Measurements from ENCODE around the gene CRISPLD2. TPM values are rescaled to one million over a fixed set of nuclear protein-coding genes. Genes with fewer than 3 reads are reported as not detected.

The CRISPLD2 gene
- total and polyA plus RNA-seq, 10 of the 15 experiments (the other 5 are each of a cell fraction or from before 2014, with no cell fraction given), result 0.03 to 0.30 (median 0.08) TPM; not detected in 5

DNA sequence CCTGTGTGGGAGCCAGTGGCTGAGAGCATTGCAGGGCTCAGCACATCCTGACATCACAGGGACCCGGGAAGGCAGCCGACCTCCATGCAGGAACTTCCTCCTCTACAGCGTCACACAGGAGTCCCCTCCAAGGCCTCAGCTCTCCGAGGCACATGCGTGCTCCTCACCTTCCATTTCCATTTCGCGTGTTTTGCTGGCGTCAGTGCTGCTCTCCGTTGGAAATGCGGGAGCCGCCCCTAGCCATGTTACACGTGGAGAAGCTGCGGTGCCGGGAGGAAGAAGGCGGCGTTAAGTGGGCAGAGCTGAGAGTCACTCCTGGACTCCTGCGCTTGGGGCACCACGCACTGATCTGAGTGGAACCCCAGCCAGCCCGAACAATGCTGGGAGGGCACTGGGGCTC, 25.2 kb upstream of the CRISPLD2 start:
- RAD21 ChIA-PET (ENCODE audit: unreplicated experiment), result no interaction called here
- Histone ChIP-seq H3K4me2 (ENCODE audit: control insufficient read depth, insufficient read depth) (no peak overlapping the region), H4K20me1 (ENCODE audit: control insufficient read depth, insufficient read depth) (no peaks in the 10 kb centered on the region), H3K4me1 (ENCODE audit: control insufficient read depth, insufficient read depth, low read length) (no peaks in the 10 kb centered on the region), H3K36me3 (ENCODE audit: control insufficient read depth in 2 of 2, insufficient read depth in 2 of 2, low read length in 1 of 2) (no peaks in the 10 kb centered on the region), H3K4me3 (no peak overlapping the region), H3K79me2 (ENCODE audit: control insufficient read depth, insufficient read depth, low read length) (no peaks in the 10 kb centered on the region), H3K9me3 (replicated peaks; ENCODE audit: control insufficient read depth, insufficient read depth, low read length) (no peaks in the 10 kb centered on the region), H2AFZ (ENCODE audit: control insufficient read depth, low read depth, low read length) (no peak overlapping the region), H3K27ac (ENCODE audit: control insufficient read depth, insufficient read depth) (no peak overlapping the region), H3K27me3 (replicated peaks in 1 of 2; ENCODE audit: control insufficient read depth in 2 of 2, insufficient read depth in 2 of 2, low read length in 1 of 2) (no peaks in the 10 kb centered on the region), H3K9ac (ENCODE audit: control insufficient read depth, insufficient read depth, low read length) (no peak overlapping the region)
- SMC1A ChIA-PET (ENCODE audit: uncharacterized antibody, unreplicated experiment), result no interaction called here
- DNase-seq (ENCODE audit: low read depth, low spot score) (no peak), ATAC-seq (no peak), FAIRE-seq (no peak)
- no TSS peak for BruUV-seq (replicated peaks)
- TF ChIP-seq ASH2L (IDR thresholded peaks at IDR 0.05; ENCODE audit: borderline replicate concordance, low read depth) (no peak), MXI1 (IDR thresholded peaks at IDR 0.05; ENCODE audit: low read depth, low read length) (no peak), TARDBP (IDR thresholded peaks at IDR 0.05; ENCODE audit: borderline replicate concordance) (no peak), ZNF207 (IDR thresholded peaks at IDR 0.05; ENCODE audit: borderline replicate concordance) (no peak), POLR2A (IDR thresholded peaks at IDR 0.05; ENCODE audit: low read depth, low read length) (no peak), EGR1 (IDR thresholded peaks at IDR 0.05; ENCODE audit: borderline replicate concordance in 1 of 2, low read depth in 2 of 2, low read length in 2 of 2) (no peak), MYC (IDR thresholded peaks at IDR 0.05; ENCODE audit: insufficient read depth, insufficient read length, insufficient replicate concordance, low read length, severe bottlenecking) (no peak), ZNF217 (IDR thresholded peaks at IDR 0.05) (no peak), MYB (IDR thresholded peaks at IDR 0.05; ENCODE audit: borderline replicate concordance, low read depth, low read length) (no peak), NFXL1 (IDR thresholded peaks at IDR 0.05; ENCODE audit: borderline replicate concordance) (no peak), HDAC6 (IDR thresholded peaks at IDR 0.05; ENCODE audit: unreplicated experiment) (no peak), RELA (IDR thresholded peaks at IDR 0.05; ENCODE audit: borderline replicate concordance, partially characterized antibody) (no peak), TCF7 (IDR thresholded peaks at IDR 0.05; ENCODE audit: borderline replicate concordance) (no peak), RFX5 (IDR thresholded peaks at IDR 0.05; ENCODE audit: low read depth, low read length) (no peak), EP300 (IDR thresholded peaks at IDR 0.05; ENCODE audit: borderline replicate concordance in 1 of 2, control insufficient read depth in 1 of 2, low read depth in 2 of 2, low read length in 2 of 2) (no peak), ZBTB11 (CRISPR knock-in tag; IDR thresholded peaks at IDR 0.05) (no peak)
- TF ChIP-seq, protein P1, sequence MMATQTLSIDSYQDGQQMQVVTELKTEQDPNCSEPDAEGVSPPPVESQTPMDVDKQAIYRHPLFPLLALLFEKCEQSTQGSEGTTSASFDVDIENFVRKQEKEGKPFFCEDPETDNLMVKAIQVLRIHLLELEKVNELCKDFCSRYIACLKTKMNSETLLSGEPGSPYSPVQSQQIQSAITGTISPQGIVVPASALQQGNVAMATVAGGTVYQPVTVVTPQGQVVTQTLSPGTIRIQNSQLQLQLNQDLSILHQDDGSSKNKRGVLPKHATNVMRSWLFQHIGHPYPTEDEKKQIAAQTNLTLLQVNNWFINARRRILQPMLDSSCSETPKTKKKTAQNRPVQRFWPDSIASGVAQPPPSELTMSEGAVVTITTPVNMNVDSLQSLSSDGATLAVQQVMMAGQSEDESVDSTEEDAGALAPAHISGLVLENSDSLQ (IDR thresholded peaks at IDR 0.05), result no peak
- TF ChIP-seq, protein P2, sequence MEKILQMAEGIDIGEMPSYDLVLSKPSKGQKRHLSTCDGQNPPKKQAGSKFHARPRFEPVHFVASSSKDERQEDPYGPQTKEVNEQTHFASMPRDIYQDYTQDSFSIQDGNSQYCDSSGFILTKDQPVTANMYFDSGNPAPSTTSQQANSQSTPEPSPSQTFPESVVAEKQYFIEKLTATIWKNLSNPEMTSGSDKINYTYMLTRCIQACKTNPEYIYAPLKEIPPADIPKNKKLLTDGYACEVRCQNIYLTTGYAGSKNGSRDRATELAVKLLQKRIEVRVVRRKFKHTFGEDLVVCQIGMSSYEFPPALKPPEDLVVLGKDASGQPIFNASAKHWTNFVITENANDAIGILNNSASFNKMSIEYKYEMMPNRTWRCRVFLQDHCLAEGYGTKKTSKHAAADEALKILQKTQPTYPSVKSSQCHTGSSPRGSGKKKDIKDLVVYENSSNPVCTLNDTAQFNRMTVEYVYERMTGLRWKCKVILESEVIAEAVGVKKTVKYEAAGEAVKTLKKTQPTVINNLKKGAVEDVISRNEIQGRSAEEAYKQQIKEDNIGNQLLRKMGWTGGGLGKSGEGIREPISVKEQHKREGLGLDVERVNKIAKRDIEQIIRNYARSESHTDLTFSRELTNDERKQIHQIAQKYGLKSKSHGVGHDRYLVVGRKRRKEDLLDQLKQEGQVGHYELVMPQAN (conservative IDR thresholded peaks at IDR 0.05), result no peak
- WGBS (ENCODE audit: insufficient coverage, insufficient replicate concordance, low lambda C conversion rate, missing lambda C conversion rate), result 93% methylated on average over 19 of the region's 19 CpGs
- CTCF ChIA-PET, result interaction anchor here (0.8 kb wide), 1 partner anchor 177 kb away, joined by 3 read pairs; no protein-coding TSS in a partner anchor
- intact Hi-C loops (cut with micrococcal nuclease; ENCODE audit: unreplicated experiment) (no loop called here), in situ Hi-C loops (cut with MboI) (no loop called here)
- POLR2A ChIA-PET, result no interaction called here

All from GM12878 (cell line).